Stomach (tissue), 4 donors: Measurements from ENCODE around the gene KRT85.

Experiments
- CTCF ChIP-seq, 7 experiments: fragments of 450-650 bp in 4 of 7; fragments of 200-600 bp in 3 of 7; sonication (generic) in 3 of 7; IDR thresholded peaks; one replicate each; pipeline ENCODE4 v1.5.1; 2016 to 2019; ENCODE audit warnings: antibody characterized with exemption in 7 of 7, control low read depth in 2 of 7, mild to moderate bottlenecking in 1 of 7
- POLR2A ChIP-seq, 4 donors: fragments of 450-650 bp; IDR thresholded peaks; one replicate each; pipeline ENCODE4 v1.6.1; 2016; ENCODE audit warnings: antibody characterized with exemption in 4 of 4, control low read depth in 2 of 4, mild to moderate bottlenecking in 1 of 4, moderate library complexity in 1 of 4

GRCh38 chr12:52312086-52312485 is 55.2 kb downstream of the KRT85 start:
- TF ChIP-seq POLR2A (IDR thresholded peaks at IDR 0.05) (no peak), CTCF (IDR thresholded peaks at IDR 0.05) (no peak)
